HepG2 (cell line): ENCODE results near the gene CABLES2. TPM values are rescaled to one million over a fixed set of nuclear protein-coding genes. Genes with fewer than 3 reads are reported as not detected.

Source experiments
- ATF5 ChIP-seq: sonication (generic); formaldehyde crosslinking; IDR thresholded peaks from 2 replicates; pipeline ENCODE4 v1.4.0; 2020; ENCODE audit warnings: mild to moderate bottlenecking, low read depth, missing genetic modification reagents
- CHD4 ChIP-seq: fragments of 200-600 bp; sonication (generic); IDR thresholded peaks from 2 replicates; pipeline ENCODE4 v1.7.0; 2017; ENCODE audit warnings: mild to moderate bottlenecking, low read length, borderline replicate concordance
- CTCF ChIP-seq: sonication (generic); formaldehyde crosslinking; IDR thresholded peaks from 2 replicates; pipeline ENCODE4 v1.5.0; 2020; ENCODE audit warnings: mild to moderate bottlenecking, missing genetic modification reagents, moderate library complexity
- E2F1 ChIP-seq: sonication (generic); formaldehyde crosslinking; IDR thresholded peaks from 2 replicates; pipeline ENCODE4 v1.5.0; 2020; ENCODE audit warnings: missing genetic modification reagents
- HDAC1 ChIP-seq: sonication (generic); formaldehyde crosslinking; IDR thresholded peaks from 2 replicates; pipeline ENCODE4 v1.5.1; 2020; ENCODE audit warnings: mild to moderate bottlenecking, missing genetic modification reagents
- HMGXB4 ChIP-seq, 2 experiments: sonication (generic) in 1 of 2; formaldehyde crosslinking in 1 of 2; IDR thresholded peaks; 2 replicates each; pipeline versions ENCODE4 v1.4.0 to v1.6.1; 2018 to 2020; ENCODE audit warnings: missing genetic modification reagents in 2 of 2, borderline replicate concordance in 1 of 2, low read depth in 1 of 2, mild to moderate bottlenecking in 1 of 2, missing biosample characterization in 1 of 2
- HOXA3 ChIP-seq: sonication (generic); formaldehyde crosslinking; IDR thresholded peaks from 2 replicates; pipeline ENCODE4 v1.5.0; 2020; ENCODE audit warnings: missing genetic modification reagents
- MIER2 ChIP-seq: IDR thresholded peaks from 2 replicates; pipeline ENCODE4 v1.6.1; 2016; ENCODE audit warnings: missing biosample characterization, missing genetic modification reagents
- MXD4 ChIP-seq: IDR thresholded peaks from 2 replicates; pipeline ENCODE4 v1.6.1; 2016; ENCODE audit warnings: mild to moderate bottlenecking, missing biosample characterization, missing genetic modification reagents
- MYNN ChIP-seq: sonication (generic); formaldehyde crosslinking; IDR thresholded peaks from 2 replicates; pipeline ENCODE4 v1.4.0; 2020; ENCODE audit warnings: mild to moderate bottlenecking, low read depth, missing genetic modification reagents
- ONECUT2 ChIP-seq: sonication (generic); formaldehyde crosslinking; IDR thresholded peaks from 2 replicates; pipeline ENCODE4 v1.4.0; 2020; ENCODE audit warnings: missing genetic modification reagents
- PHF8 ChIP-seq: sonication (generic); formaldehyde crosslinking; IDR thresholded peaks from 2 replicates; pipeline ENCODE4 v1.5.0; 2020; ENCODE audit warnings: missing genetic modification reagents
- SP1 ChIP-seq, 2 experiments: fragments of 450-650 bp in 1 of 2; sonication (generic) in 1 of 2; formaldehyde crosslinking in 1 of 2; IDR thresholded peaks; 2 replicates each; pipeline versions ENCODE4 v1.4.0 to v1.6.1; 2016 to 2020; ENCODE audit warnings: missing genetic modification reagents in 1 of 2
- TFDP1 ChIP-seq: IDR thresholded peaks from 2 replicates; pipeline ENCODE4 v1.6.1; 2016; ENCODE audit warnings: missing compliant biosample characterization, missing genetic modification reagents, borderline replicate concordance
- U2AF2 ChIP-seq: fragments of 200-400 bp; formaldehyde crosslinking; IDR thresholded peaks from 2 replicates; pipeline ENCODE4 v1.6.1; 2017; ENCODE audit warnings: low read depth, mild to moderate bottlenecking, low read length
- ZBTB20 ChIP-seq: sonication (generic); formaldehyde crosslinking; IDR thresholded peaks from 2 replicates; pipeline ENCODE4 v1.8.1; 2023; ENCODE audit warnings: missing genetic modification reagents, low read depth, mild to moderate bottlenecking, borderline replicate concordance
- ZKSCAN8 ChIP-seq: IDR thresholded peaks from 2 replicates; pipeline ENCODE4 v1.6.1; 2016; ENCODE audit warnings: borderline replicate concordance, missing genetic modification reagents, missing compliant biosample characterization
- ZSCAN22 ChIP-seq: sonication (generic); formaldehyde crosslinking; IDR thresholded peaks from 2 replicates; pipeline ENCODE4 v1.4.0; 2020; ENCODE audit warnings: mild to moderate bottlenecking, missing genetic modification reagents
- polyA plus RNA-seq, 8 experiments: library from polyadenylated mRNA; depleted of rRNA in 3 of 8; stranded (reverse) in 7 of 8; unstranded in 1 of 8; fragments of >200 nt; fragmentation: Illumina TruSeq in 4 of 8; extraction: Trizol in 4 of 8; gene quantifications; 2 replicates each; pipeline versions ENCODE4 v1.2.1 to v1.2.3, GENCODE V29; 2011 to 2016; ENCODE audit warnings: low read depth in 4 of 8, missing spikeins in 1 of 8, mixed read lengths in 1 of 8; ENCODE audit not compliant: insufficient read depth in 1 of 8
- total RNA-seq, 5 experiments: library from RNA; depleted of rRNA; stranded (reverse); fragments of >200 nt; fragmentation: Illumina TruSeq; extraction: Trizol; gene quantifications; 2 replicates each; pipeline ENCODE4 v1.2.3, GENCODE V29; 2016; ENCODE audit warnings: low read depth in 1 of 5
- TF ChIP-seq, protein P1 (sequence below): sonication (generic); formaldehyde crosslinking; IDR thresholded peaks from 2 replicates; pipeline ENCODE4 v1.4.0; 2020; ENCODE audit warnings: missing genetic modification reagents

CABLES2 gene
- total and polyA plus RNA-seq, 2 of the 13 experiments (the other 11 are each of a cell fraction or from before 2014, with no cell fraction given): 5.2 to 9.7 TPM

DNA sequence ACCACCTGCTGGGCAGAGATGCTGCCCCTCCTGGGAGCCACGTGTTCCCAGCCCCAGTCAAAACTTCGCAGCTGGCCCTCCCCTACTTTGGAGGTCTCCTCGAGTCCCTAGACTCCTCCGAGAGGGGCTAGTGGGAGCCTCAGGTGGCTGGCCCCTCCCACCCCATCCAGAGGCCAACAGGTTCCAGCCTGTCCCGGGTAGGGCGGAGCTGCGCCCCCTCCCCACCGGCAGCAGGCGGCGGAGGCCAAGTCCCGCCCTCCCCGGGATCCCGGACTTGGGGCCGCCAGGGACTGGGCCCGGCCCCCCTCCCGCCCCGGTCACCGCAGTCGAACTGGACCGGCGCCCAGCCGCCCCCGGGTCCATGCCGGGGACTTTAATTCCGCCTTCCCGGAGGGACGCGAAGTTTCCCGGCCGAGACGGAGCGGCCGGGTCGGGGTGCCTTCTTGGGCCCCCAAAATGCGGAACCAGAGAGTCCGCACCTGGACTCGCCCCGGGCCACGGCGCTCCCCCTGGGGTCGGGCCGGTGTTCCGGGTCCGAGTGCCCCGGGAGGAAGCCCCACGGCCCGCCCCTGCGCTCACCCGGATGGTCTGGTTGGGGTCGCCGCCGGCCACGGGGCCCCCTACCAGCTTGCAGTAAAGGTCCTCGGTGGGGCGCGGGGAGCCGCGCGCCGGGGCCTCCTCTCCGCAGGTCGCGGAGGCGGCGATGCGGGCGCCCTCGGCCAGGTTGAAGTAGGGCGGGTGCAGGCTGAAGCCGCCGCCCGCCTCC lies 40.5 kb downstream of the CABLES2 start (continued):
- TF ChIP-seq TFDP1 (CRISPR knock-in tag) (peak; percentile 28; the same call in 1 of the 2 replicates), PHF8 (CRISPR knock-in tag) (peak; percentile 65), CHD4 (peak; percentile 44; the same call in 1 of the 2 replicates), E2F1 (CRISPR knock-in tag) (no peak; the same call in 1 of the 2 replicates), U2AF2 (no peak), CTCF (CRISPR knock-in tag) (peak; percentile 36), ZBTB20 (peak; percentile 11; the same call in 1 of the 2 replicates), HDAC1 (CRISPR knock-in tag) (peak; percentile 80), ZSCAN22 (CRISPR knock-in tag) (0 out of 2 replicates have a peak, but pooled peaks have one; percentile 39), HMGXB4 (CRISPR knock-in tag; IDR thresholded peaks at IDR 0.05; ENCODE audit: borderline replicate concordance in 1 of 2, low read depth in 1 of 2) (peak; percentile 62 to 87), ZKSCAN8 (CRISPR knock-in tag) (no peak), ATF5 (no peak), SP1 (IDR thresholded peaks at IDR 0.05) (no peak), SP1 (CRISPR knock-in tag; IDR thresholded peaks at IDR 0.05) (peak; percentile 48; the same call in 1 of the 2 replicates), MIER2 (CRISPR knock-in tag) (0 out of 2 replicates have a peak, but pooled peaks have one; percentile 8), ONECUT2 (no peak; the same call in 1 of the 2 replicates), MYNN (CRISPR knock-in tag) (no peak), MXD4 (peak; percentile 40), HOXA3 (CRISPR knock-in tag) (peak; percentile 68)
- TF ChIP-seq, protein P1, sequence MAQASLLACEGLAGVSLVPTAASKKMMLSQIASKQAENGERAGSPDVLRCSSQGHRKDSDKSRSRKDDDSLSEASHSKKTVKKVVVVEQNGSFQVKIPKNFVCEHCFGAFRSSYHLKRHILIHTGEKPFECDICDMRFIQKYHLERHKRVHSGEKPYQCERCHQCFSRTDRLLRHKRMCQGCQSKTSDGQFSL (CRISPR knock-in tag): 0 out of 2 replicates have a peak, but pooled peaks have one; percentile 46
